SIG-M5 treated with dmso at 0.1 percent for 504 hours (cell line): ENCODE measurements around the gene ACCSL.

Experiments used
- DNase-seq: peaks from one replicate; lab custom pipeline; 2025; ENCODE audit not compliant: unreplicated experiment; lab: John Stamatoyannopoulos, UW

ACCSL gene

GRCh38 chr11:44047931-44048431, at the start of gene ACCSL:
TSS of gene ACCSL (plus strand) at chr11:44047981. CDS start at chr11:44048037, 56 bp downstream.
- no peak for DNase-seq

- DNase-seq, result no peak
Measured at GRCh38 chr11:43998308-43998707, 49.5 kb upstream of the ACCSL start.

- DNase-seq, result no peak
Measured at GRCh38 chr11:44000731-44001130, 47.0 kb upstream of the ACCSL start.

GRCh38 chr11:44002191-44003093, 45.3 kb upstream of the ACCSL start:
- DNase-seq, result no peak

GRCh38 chr11:44003736-44004451, 43.9 kb upstream of the ACCSL start:
- DNase-seq, result no peak

- no peak for DNase-seq
Measured at GRCh38 chr11:44004452-44005062, 43.2 kb upstream of the ACCSL start.

GRCh38 chr11:44005063-44005701, 42.6 kb upstream of the ACCSL start:
- no peak for DNase-seq

- DNase-seq, result no peak
Measured at GRCh38 chr11:44005956-44006355, 41.8 kb upstream of the ACCSL start.

GRCh38 chr11:44006917-44007361, 40.8 kb upstream of the ACCSL start:
- DNase-seq, result no peak

- DNase-seq, result no peak
Measured at GRCh38 chr11:44007481-44008087, 40.2 kb upstream of the ACCSL start.

- DNase-seq, result no peak
Measured at GRCh38 chr11:44008088-44008501, 39.7 kb upstream of the ACCSL start.

- no peak for DNase-seq
Measured at GRCh38 chr11:44008698-44009097, 39.1 kb upstream of the ACCSL start.

- DNase-seq, result no peak
Measured at GRCh38 chr11:44010789-44011251, 37.0 kb upstream of the ACCSL start.

- DNase-seq, result no peak
Measured at GRCh38 chr11:44011797-44012196, 36.0 kb upstream of the ACCSL start.

GRCh38 chr11:44014968-44015623, 32.7 kb upstream of the ACCSL start:
- no peak for DNase-seq

- DNase-seq, result no peak
Measured at GRCh38 chr11:44015624-44016007, 32.2 kb upstream of the ACCSL start.

GRCh38 chr11:44016131-44016530, 31.6 kb upstream of the ACCSL start:
- no peak for DNase-seq

GRCh38 chr11:44016546-44017442, 31.0 kb upstream of the ACCSL start:
- DNase-seq, result no peak
